NK-92 treated with Interleukin-12 subunit alpha and Interleukin-12 subunit beta, amount 100 ng/mL, for 24 hours (cell line): Measurements from ENCODE around the gene RRM2.

Source experiments
- DNase-seq: peaks from one replicate; lab custom pipeline; 2025; lab: John Stamatoyannopoulos, UW

Gene RRM2

DNA sequence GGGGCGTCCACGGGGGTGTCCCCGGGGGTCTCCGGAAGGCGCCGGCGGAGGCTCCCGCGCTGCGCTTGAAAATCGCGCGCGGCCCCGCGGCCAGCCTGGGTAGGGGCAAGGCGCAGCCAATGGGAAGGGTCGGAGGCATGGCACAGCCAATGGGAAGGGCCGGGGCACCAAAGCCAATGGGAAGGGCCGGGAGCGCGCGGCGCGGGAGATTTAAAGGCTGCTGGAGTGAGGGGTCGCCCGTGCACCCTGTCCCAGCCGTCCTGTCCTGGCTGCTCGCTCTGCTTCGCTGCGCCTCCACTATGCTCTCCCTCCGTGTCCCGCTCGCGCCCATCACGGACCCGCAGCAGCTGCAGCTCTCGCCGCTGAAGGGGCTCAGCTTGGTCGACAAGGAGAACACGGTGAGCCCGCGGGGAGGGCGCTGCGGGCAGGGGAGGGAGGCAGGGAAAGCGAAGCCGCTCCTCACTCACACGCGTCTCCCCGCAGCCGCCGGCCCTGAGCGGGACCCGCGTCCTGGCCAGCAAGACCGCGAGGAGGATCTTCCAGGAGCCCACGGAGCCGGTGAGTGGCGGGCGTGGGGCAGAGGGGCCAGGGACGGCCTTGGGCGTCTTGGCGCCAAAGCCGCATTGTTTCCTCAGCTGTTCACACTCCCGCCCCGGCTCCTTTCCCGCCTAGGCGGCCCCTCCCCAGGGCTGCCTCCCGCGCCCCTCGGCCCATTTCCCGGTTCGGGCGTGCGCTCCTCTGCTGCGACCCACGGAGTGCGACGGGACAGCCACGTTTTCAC lies at the start of gene RRM2:
RRM2 (plus strand) TSS at position 240 of the 781 bp plus-strand sequence; CDS start at position 300, 60 bp downstream.
- peak; percentile 90 for DNase-seq

DNA sequence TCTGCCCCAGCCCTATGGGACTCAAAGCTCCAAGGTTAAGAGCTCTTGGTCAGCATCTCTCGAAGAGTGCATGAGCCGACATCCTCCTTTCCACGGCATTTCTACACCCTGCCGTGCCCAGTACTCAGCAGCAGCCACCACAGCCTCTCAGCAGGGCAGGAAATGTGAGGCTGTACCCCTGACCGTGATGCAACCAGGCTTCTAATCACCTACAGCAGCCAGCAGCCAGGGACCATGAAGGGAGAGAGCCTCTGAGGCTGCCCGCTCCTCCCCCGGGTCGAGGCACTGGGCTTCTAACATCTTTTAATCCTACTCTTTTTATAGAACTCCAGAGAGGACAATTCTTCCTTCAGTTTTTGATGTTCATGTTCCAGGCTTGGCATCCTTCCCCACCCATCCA lies 48.8 kb upstream of the RRM2 start:
- no peak for DNase-seq

DNA sequence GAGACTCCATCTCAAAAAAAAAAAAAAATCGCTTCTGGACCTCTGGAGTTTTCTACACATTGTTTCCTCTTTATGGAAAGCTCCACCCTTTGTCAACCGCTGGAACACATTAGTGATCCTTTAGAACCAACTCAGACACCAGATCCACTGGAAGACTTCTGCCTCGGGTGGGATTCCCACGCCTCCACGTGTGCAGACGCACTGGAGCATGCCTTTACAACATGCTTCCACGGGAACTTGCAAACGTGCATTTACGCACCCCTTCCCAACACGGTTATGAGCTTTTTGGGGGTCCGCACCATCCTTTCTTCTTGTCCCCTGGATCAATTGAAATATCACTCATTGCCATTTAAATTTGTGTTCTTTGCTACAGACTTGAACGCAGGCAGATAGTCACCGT lies 47.4 kb upstream of the RRM2 start:
- no peak for DNase-seq

DNA sequence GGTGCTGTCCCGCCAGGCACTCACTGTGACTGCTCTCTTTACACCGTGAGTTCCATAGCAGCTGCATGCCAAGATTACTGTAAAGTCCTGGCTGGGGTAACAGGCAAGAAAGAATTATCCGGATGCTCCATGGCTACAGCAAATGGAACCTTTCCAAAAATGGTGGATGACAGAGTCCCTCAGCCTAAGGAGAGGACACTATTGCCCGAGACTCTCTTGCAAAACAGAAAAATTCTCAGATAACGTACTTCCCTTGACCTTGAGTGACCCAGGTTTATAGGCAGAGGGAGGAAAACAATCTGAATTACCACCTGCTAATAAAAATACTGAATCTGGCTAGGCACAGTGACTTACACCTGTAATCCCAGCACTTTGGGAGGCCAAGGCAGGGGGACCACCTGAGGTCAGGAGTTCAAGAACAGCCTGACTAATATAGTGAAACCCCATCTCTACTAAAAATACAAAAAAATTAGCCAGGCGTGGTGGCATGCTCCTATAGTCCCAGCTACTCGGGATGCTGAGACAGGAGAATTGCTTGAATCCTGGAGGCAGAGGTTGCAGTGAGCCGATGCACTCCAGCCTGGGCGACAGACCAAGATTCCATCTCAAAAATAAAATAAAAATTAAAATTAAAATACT lies 46.8 kb upstream of the RRM2 start:
- DNase-seq = no peak

DNA sequence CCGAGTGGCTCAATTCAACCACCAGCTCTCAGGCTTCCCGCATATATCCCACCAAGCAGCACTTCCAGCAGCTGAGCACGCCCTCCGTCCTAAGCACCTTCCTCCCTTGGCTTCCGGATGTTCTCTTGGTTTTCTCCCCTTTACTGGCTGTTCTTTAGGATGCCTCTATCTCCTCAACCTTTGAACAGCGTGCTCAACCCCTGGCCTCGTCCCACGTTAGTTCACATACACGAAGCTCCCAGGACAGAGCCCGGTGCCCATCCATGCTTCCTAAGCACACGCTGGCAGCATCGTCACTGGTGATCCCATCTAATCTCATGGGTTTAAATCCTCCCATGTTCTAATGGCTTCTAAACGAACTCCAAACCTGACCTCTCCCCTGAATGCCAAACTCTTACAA lies 46.0 kb upstream of the RRM2 start:
- no peak for DNase-seq

DNA sequence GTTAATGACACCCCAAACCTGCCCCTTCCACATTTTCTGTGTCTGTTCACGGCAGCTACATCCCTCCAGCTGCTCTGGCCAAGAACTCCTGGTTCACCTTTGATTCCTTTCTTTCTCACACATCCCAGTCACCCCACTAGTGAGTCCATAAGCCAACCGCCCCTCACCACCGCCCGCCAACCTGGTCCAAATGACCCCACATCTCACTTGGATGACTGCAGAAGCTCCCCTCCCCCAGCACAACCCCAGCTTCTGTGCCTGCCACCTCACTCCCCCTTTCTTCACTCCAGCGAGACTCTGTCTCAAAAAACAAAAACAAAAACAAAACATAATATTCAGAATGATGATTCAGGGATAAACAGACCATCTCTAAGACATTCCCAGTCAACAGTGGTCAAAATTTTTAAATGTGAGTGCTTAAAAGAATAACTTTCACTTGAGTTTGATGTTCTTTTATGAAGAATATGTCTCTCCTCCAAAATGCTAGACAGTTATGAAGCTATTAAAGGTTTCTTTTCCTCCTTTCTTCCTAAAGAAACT lies 45.5 kb upstream of the RRM2 start:
- no peak for DNase-seq

DNA sequence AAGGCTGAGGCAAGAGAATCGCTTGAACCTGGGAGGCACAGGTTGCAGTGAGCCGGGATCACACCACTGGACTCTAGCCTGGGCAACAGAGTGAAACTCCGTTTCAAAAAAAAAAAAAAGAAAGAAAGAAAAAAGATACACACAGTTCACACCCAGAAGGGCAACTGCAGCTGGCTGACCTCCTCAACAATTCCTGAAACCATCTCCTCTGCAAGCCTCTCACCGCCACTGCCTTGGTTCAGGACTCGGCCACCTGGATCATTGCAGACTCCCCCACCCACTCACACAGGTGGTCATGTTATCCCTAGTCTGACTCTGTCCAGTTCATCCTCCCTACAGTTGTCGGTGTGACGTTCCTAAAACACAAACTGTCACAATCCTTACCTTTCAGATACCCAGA lies 44.5 kb upstream of the RRM2 start:
- DNase-seq = no peak

DNA sequence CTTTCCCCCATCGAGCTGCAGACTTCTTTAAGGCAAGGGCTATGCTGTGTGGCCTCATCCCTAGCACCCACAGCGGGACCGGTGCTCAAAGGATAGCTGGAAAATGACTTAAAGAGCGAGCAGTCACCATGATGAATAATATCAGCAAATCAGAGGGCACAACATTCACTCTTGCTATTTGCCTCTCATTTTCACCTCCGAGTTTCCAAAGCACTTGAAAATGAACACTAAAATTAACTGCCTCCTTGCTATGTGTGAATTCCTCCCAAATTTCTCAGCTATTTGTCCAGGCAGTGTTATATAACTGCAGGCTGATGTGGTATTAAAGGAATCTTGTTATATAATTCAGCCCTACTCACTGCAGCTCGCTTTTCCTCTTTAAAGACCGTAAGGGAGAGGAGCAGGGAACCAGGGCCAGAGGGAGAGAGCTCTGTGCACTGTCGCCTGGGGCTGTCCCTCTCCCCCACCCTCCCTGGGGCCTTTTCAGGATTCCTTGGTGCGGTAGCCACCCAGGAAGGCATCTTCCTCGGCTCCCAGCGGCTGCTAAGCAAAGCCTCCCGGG lies 43.8 kb upstream of the RRM2 start:
- no peak for DNase-seq

DNA sequence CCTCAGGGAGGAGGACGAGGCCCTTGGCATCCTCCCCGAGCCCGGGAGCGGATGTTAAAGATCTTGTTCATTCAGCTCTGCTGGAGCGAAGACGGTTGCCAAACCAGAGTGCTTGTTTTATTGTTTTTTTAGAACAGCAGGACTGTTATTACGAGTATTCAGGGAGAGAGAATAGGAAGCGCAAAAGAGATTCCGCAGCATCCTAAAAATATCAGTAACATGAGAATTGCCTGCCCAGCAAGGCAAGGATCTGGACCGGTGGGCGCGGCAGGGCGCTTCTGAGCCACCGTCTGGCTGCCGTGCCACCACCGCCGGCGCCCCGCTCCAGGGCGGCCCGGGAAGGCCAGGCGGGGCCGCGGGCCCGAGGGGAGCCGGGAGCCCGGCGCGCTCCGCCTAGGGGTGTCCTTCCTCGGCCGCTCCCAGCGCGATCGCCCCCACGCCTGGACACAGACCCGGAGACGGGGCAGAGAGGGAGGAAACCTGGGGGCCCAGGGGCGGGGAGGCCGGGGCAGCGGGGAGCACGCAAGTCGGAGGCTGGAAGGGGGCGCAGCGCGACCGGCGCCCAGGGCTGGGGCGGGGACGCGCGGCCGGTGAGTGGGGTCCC lies 43.2 kb upstream of the RRM2 start:
- DNase-seq = no peak

DNA sequence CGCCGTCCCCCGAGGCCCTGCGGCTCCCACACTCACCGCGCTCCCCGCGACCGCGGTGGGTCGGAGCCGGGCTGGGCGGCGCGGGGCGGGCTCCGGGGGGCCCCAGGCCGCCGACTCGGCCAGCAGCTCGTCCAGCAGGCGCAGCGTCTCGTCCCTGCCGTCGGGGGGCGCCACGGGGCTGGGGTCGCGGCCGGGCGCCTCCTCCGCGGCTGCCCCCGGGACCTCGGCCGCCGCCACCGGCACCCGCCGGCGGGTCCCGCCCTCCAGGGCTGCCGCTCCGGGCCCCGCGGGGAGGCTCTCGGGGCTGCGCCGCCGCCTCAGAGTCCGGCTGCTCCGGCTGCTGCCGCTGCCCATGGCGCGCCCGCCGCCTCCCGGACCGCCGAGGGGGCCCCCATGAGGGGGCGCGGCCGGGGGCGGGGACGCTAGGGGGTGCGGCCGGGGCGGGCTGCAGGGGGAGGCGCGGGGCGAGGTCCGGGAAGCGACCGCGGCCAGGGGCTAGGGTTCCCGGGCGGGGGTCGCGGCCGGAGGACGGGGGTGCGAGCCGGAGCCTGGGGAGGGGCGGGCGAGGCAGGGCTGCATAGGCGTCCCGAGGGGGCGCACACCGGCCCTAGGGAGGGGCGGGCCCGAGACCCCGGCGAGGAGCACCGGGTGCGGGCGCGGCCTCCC lies 42.5 kb upstream of the RRM2 start, which contains the start of gene CYS1:
CYS1 (minus strand) TSS at position 542 of the 666 bp plus-strand sequence; CDS start at position 354, 188 bp downstream.
- DNase-seq = no peak

DNA sequence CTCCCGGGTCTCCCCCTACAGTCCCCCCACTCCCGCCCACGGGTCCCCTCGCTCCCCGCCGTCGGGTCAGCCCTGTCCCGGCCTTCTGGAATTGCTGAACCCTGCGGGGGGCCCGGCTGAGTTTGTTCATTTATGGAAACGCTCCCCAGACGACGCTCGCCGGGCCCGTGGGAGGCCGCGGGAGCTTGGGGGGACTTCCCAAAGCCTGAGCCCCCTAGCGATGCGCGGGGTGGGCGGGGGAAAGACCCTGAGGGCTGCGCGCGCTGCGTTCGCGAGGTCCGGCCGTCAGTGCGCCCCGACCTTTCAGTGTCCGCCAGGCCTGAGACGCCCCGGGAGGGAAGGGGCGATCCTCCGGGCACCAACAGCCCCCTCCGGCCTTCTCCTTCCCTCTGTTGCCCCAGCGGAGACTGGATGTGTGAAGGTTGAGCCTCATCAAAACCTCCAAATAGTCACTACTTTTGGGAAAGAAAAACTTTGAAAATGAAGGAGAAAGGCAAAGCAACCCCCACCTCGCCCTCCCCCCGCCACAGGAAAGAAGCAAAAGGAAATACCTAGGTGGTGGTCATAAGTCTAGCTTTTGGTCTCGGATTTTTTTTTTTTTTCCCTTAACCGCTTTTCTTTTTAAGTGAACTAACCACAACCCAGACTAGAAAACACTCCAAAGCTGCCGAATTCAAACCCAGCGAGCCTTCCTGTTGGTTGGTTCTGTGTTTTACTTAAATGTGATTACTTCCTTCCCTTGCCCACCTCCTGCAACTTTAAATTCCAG lies 41.8 kb upstream of the RRM2 start:
- no peak for DNase-seq

DNA sequence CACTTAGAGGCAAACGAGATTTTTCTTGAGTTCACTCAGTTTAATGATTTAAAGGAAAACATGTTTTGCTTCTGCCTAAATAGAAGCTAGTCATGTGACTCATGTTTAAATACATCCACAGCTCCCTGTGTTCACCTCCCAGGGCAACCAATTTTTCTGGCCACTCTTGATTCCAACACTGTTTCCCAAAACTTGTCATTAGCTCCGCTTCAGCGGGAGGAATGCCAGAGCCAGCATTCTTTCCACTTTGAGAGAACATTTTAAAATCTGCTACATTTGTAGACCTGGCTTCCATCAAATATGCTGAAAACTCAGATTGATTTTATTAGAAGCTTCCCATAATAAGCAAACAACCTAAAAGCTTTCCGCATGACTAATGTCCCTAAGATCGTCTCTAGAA lies 39.5 kb upstream of the RRM2 start:
- no peak for DNase-seq

DNA sequence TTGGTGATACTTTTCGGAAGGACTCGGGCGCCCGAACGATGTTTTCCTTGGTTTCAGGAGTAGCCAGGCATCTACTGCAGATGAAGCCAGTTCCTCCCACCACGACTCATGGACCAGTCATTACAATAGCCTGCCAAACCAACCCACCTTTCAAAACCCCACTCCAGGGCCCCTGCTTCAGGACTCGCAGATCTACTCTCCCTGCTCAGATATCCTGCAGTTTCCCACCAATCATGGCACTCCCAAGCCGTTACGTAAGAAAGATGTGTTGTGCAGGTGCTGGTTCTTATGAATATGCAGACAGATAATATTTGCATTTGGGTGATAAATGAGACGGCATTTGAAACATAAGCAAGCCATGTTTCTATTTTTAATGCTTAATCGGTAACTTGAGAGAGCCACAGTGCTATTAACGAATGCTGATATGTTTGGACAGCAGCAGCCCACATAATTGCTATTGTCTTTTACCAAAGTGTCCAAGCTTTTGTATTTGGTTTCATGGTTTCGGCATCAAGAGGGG lies 38.8 kb upstream of the RRM2 start:
- no peak for DNase-seq

DNA sequence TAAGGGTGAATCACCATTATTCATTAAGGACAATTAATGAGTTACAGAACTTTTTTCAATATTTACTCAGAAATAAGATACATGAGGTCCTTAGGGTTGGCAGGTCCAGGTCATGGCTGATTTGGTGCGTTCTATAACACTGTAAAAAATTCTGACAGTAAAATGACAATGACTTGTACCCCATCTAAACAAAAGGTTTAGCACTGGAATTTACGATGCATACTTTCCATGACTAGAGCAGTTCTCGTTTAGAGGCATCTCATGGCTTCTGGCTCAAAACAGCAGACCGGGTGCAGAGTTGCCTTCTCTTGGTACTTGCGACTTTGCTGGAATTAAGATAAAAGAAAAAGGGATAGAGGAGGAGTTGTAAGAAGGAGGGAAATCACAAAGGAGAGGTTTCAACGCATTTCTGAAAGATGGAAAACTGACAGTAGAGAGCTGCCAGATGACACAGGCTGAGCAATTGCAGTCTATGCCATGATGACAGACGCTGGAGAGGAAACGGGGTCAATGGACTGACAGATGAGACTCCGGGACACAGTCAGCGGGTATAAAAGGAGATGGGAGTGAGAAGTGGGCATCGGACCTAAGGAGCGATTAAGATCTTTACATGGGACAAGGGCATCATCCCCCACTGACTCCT lies 38.2 kb upstream of the RRM2 start:
- DNase-seq = no peak

DNA sequence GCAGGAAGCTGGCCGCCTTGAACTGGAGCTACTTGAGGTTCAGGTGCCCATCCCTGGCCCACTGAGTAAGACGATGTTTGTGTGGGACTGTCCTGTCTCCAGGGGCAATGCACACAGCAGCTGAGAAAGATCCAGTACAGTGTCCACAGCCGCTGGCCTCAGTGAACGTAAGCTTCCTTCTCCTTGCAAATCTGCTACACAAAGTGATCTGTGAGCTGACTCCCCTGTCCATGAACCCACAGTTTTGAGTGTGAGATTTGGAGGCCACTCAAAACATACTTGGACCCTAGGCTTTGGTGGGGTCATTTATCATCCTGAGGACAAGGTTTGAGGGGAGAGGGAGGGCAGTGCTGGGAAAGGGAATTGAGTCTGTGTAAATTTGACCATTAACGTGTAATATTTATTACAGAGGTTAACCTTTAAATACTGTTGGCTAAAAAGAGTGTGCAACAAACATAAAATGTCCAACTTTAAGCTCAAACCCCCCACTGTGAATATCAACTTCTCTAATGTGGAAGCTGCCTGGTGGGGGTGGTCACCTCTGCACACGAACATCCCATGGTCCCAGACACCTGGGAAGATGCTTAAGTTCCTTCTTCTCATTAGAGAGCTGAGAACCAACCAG lies 37.4 kb upstream of the RRM2 start:
- no peak for DNase-seq

DNA sequence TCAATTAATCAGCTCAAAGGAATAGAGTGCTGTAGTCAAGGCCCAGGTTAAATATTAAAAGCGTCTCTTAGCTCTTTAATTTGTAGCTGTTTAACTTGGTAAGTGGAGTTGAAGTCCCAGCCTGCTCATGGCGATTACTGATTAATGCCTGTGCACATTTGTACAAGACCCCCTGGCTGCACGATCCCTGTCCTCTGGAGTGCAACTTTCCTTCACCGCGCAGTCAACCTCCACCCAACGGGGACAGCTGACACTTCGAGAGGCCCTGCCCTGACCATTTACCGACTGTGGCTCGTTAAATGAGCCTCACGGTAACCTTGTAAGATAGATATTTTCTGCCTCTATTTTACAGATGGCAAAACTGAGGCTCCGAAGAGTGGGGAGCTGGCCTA lies 36.9 kb upstream of the RRM2 start:
- DNase-seq = no peak

DNA sequence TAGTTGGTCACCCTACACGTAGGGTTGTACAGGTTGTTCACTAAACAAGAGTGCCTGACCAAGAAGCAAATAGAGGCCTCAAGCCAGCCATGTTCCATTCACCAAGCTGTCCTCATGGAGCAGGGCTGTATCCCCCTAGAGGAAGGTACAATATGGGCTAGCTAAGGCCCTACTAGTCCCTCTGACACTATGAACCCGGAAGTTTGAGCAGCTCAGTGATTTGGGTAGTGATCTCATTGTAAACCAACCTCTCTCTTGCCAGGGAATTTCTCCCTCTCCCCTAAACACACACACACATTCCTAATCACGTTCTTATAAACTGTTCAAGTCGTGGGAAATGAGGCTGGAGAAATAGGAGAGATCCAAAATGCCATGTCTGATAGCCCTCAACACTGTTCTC lies 35.6 kb upstream of the RRM2 start:
- DNase-seq = no peak

DNA sequence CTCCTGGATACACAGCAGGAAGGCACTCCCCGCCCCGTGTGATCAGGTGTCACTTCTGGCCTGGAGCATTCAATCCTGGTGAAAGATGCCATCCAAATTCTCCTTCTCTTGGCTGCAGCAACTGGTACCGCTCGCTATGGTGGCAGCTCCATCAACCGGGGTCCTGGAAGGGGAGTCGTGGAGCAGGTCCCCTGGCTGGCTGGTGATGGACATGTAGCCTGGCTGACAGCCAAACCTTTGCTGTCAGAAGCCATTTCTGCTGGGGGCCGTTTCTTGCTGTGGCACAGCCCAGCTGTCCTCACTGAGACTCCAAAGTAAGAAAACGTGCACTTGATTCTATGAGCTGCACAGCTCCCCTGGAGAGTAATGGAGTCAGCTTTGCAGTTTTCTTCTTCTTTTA lies 35.2 kb upstream of the RRM2 start:
- DNase-seq = no peak

DNA sequence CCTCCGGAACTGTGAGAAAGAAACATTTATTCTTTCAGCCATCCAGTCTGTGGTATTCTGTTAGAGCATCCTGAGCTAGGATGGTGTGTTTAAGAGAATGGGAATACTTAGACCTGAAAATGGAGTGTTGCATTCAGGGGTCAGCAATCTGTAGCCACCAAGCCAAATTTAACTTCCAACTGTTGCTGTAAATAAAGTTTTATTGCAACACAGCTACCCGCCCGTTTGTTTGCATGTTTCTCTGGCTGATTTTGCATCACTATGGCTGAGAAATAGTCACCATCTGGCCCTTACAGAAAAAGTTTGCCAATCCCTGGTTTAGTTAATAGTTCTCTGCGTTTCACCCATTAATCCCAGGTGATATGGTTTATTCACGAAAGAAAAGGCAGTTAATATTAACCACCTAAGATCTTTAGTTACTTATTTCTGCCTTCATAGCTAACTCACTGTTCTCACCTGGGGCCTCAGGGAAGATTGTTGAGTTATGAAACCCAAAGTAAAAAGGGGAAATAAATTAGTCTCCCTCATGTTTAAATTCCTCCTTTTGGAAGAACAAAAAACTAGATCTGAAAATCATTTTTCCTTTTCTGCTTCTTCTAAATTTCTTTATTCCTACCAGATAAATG lies 32.9 kb upstream of the RRM2 start:
- no peak for DNase-seq
